ENCODE measurements around the gene ANKRD36C.
"Not testable (repeated sequence)": the region's sequence is repeated elsewhere in the genome, so short reads cannot be mapped to it uniquely, and the experiment has no call there.

Gene ANKRD36C

GRCh38 chr2:95991351-95992094, at the start of gene ANKRD36C:
Gene ANKRD36C, minus strand, starts transcription at chr2:95991824. Its CDS starts 116 bp downstream, at chr2:95991708.
- CTCF ChIA-PET = interaction anchor here (0.6 to 2.8 kb wide), 10 partner anchors 14 to 527 kb away, joined by 3 to 43 read pairs (median 4); partner anchors contain the start of gene ADRA2B
- POLR2A ChIA-PET = not testable (repeated sequence)
- peak; percentile 23 for DNase-seq (ENCODE audit: extremely low spot score)

DNA sequence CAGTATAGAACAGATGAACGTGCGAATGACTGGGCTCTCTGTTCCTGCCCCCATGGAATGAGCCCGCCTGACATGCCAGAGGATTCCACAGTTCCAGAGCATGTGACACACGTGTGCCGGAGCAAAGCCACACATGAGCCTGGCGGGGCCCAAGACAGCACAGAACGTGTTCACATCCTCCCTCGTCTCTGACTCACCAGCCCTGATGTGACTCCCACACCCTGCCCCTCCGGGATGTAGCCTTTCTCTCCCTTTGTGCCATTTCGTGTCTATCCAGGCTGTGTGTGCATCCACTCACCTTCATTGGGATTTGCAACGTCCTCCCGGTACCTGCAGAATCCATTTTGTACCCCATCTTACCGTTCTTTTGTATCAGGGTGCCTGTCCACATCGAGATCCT, 43.9 kb upstream of the ANKRD36C start:
- CTCF ChIA-PET; DNase-seq (ENCODE audit: extremely low spot score); POLR2A ChIA-PET: not testable (repeated sequence)

DNA sequence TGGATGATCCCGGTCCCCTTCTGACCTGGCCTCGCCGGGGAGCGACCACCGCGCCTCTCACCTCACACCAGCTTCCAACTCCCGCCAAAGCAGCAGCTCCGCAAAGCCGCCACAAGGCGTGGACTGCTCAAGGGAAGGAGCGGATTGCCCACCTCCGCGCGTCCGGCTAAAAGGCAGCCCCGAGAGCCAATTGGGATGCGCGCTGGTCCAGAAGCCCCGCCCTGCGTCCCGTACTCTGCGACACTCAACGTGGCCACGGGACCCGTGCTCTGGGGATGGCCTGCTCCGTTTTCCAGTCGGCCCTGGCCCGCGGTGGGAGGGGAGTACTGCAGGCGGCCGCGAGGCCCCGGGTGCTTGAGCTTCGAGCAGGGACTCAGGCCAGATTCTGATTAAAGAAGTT, 43.2 kb upstream of the ANKRD36C start, which contains the start of gene GPAT2:
Gene GPAT2, minus strand, starts transcription at position 125 of the 400 bp plus-strand sequence. CDS start 2,557 bp downstream, outside the sequence.
- DNase-seq (ENCODE audit: extremely low spot score); CTCF ChIA-PET; POLR2A ChIA-PET: not testable (repeated sequence)

- CTCF ChIA-PET = not testable (repeated sequence)
Measured at GRCh38 chr2:96033997-96034396, 42.4 kb upstream of the ANKRD36C start.

DNA sequence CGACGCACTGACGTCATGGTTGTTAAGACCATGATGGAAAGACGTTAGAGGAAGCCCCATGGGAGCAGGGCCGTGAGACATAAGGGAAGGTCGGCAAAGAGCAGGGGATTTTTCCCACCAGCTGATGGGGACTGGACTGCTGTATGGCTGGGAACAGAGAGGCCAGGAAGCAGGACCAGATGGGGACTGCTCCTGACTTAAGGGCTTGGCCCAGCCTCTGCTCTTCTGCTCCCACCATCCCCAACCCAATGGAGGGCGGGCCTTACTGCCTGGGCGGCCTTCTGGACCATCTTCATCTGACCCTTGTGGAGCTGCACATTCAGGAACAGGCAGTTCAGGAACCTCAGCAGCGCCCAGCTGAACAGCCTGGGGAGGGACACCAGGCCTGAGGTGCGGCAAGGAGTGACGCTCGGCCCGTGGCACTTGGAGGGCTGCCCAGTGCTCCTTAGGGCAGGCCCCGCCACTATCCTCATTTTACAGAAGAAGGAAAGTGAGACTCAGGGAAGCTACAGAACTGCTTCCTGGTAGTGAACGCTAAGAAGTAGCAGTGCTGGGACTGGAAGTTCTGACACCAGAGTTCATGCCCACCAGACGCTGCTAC, 36.2 kb upstream of the ANKRD36C start:
- DNase-seq (ENCODE audit: extremely low spot score); CTCF ChIA-PET; POLR2A ChIA-PET: not testable (repeated sequence)

More at GRCh38 chr2:96033997-96034396, 42.4 kb upstream of the ANKRD36C start:
- POLR2A ChIA-PET; DNase-seq (ENCODE audit: extremely low spot score): not testable (repeated sequence)

DNA sequence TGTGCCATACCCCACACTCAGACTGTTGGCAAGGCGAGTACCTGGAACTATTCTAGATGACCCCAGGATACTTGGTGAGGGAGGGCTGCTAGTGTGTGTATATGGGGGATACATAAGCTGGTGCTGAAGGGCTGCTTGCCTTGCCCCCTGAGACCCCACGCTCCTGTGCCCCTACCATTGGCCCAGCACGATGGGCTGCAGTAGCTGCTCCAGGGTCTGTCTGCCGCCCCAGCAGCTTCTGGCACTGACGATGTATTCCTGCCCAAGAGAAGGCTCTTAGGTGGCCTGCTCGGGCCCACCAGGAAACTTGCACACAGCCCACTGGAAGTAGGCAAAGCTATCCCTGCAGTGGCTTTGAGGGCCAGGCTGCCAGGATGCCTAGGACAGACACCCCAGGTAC, 34.1 kb upstream of the ANKRD36C start:
- CTCF ChIA-PET; DNase-seq (ENCODE audit: extremely low spot score); POLR2A ChIA-PET: not testable (repeated sequence)

DNA sequence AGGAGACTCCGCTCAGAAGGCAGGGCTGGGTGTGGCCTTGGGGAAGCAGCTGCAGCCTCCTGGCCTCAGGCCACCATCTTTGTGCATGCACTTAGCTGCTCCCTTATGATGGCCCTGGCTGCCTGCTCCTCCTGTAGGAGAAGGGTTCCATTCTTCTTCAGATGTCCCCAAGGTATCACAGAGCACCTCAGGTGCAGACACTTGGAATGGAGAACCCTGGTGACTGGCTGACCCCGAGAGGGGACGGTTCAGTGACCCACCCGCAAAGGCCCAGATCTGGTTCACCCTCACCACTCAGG, 33.5 kb upstream of the ANKRD36C start:
- TF ChIP-seq, protein P1, sequence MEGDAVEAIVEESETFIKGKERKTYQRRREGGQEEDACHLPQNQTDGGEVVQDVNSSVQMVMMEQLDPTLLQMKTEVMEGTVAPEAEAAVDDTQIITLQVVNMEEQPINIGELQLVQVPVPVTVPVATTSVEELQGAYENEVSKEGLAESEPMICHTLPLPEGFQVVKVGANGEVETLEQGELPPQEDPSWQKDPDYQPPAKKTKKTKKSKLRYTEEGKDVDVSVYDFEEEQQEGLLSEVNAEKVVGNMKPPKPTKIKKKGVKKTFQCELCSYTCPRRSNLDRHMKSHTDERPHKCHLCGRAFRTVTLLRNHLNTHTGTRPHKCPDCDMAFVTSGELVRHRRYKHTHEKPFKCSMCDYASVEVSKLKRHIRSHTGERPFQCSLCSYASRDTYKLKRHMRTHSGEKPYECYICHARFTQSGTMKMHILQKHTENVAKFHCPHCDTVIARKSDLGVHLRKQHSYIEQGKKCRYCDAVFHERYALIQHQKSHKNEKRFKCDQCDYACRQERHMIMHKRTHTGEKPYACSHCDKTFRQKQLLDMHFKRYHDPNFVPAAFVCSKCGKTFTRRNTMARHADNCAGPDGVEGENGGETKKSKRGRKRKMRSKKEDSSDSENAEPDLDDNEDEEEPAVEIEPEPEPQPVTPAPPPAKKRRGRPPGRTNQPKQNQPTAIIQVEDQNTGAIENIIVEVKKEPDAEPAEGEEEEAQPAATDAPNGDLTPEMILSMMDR (IDR thresholded peaks at IDR 0.05; ENCODE audit: control extremely low read depth, extremely low read depth, low read depth, missing control alignments) = no peak
- no peak for DNase-seq (ENCODE audit: extremely low spot score)
- POLR2A ChIA-PET = interaction anchor here (0.6 kb wide), 1 partner anchor 234 kb away, joined by 3 read pairs; no protein-coding TSS in a partner anchor
- CTCF ChIA-PET = interaction anchor here (1.2 to 3.3 kb wide), 2 partner anchors 149 to 382 kb away, joined by 3 to 16 read pairs; no protein-coding TSS in a partner anchor

DNA sequence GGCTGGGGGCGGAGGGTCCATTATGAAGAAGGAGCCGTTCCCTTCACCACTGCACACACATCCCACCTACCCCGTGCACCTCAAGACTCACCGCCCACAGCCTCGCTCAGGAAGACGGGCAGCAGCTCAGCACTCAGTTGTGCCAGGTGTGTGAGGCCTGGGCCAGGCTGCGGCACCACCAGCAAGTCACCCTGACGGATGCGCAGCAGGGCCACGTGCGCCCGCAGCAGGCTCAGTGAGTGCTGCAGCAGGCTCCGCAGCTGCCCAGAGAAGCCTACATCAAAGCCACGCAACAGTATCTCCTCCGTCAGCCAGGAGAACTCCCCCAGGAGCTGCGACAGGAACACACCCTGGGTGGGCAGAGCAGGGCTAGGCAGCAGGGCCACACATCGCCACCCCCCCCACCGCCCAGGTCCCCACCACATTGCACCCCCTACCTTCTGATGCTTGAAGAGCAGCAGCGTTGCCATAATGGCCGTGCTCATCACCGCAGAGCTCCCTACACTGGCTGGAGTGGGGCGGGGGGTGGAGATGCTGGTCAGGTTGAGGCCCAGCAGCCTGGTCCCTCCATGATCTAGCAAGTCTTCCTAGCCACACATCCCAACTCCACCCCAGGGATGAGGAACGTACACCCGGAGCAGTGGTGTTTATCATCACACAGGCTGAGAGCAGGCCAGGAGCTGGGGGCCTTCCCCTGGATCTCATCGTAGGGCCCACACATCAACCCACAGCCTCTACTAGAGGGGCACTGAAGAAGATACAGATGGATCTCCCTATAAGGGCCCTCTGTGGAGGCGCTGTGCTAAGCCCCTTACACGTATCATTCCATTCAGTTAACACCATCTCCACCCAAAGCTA, 32.9 kb upstream of the ANKRD36C start:
- POLR2A ChIA-PET = interaction anchor here (0.6 kb wide), 1 partner anchor 235 kb away, joined by 3 read pairs; no protein-coding TSS in a partner anchor
- TF ChIP-seq, protein P1 (IDR thresholded peaks at IDR 0.05; ENCODE audit: control extremely low read depth, extremely low read depth, low read depth, missing control alignments) = no peak
- CTCF ChIA-PET = interaction anchor here (1.2 to 3.3 kb wide), 2 partner anchors 150 to 382 kb away, joined by 3 to 16 read pairs; no protein-coding TSS in a partner anchor
- no peak for DNase-seq (ENCODE audit: extremely low spot score)

GRCh38 chr2:96023701-96024100, 32.1 kb upstream of the ANKRD36C start:
- DNase-seq (ENCODE audit: extremely low spot score); POLR2A ChIA-PET: not testable (repeated sequence)
- CTCF ChIA-PET = interaction anchor here (0.6 to 3.3 kb wide), 7 partner anchors 94 to 485 kb away, joined by 3 to 36 read pairs (median 6); partner anchors contain the start of gene ADRA2B

GRCh38 chr2:96022701-96023447, 31.2 kb upstream of the ANKRD36C start:
- CTCF ChIA-PET = interaction anchor here (0.6 to 3.3 kb wide), 28 partner anchors 9 to 531 kb away, joined by 3 to 36 read pairs (median 4); partner anchors contain the start of genes ADRA2B and NEURL3
- peak; percentile 80 for DNase-seq (ENCODE audit: extremely low spot score)
- TF ChIP-seq, protein P1 (IDR thresholded peaks at IDR 0.05; ENCODE audit: control extremely low read depth, extremely low read depth, low read depth, missing control alignments) = peak; percentile 91
- POLR2A ChIA-PET = not testable (repeated sequence)

DNA sequence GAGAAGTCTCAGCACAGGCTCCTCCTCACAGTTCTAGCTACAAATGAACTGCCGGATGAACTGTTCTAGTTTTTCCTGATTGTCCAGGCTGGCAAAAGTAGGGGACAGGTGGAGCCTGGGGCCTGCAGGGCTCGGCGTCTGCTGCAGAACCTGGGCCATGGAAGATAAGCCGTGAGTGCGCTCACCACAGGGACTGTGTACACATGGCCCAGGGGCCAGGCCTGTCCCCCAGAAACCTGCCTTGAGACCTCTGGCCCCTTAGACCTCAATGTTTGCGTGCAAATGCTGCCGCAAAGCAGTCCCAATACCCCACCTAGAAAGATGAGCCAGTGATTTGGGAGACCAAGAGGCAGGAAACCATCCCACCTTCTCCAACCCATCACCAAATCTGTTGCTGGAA, 30.5 kb upstream of the ANKRD36C start:
- DNase-seq (ENCODE audit: extremely low spot score); POLR2A ChIA-PET: not testable (repeated sequence)
- CTCF ChIA-PET = interaction anchor here (0.6 to 3.3 kb wide), 26 partner anchors 8 to 532 kb away, joined by 3 to 36 read pairs (median 4); partner anchors contain the start of genes ADRA2B and NEURL3

DNA sequence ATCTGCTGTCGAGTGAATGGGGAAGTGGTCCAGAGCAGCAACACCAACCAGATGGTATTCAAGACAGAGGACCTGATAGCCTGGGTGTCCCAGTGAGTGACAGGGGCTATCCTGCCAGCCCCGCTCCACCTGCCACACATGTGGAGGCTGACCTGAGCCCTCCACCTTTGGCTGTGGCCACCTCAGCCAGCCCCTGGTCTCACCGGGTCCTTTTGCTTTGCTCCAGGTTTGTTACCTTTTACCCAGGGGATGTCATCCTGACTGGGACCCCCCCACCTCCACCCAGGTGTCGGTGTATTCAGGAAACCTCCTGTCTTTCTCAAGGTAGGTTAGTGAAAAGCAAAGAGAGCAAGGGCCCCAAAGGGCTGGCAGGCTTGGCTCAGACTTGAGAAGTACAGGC, 29.5 kb upstream of the ANKRD36C start:
- CTCF ChIA-PET = interaction anchor here (2.7 kb wide), 1 partner anchor 96 kb away, joined by 36 read pairs; the partner anchor contains the start of gene ADRA2B
- POLR2A ChIA-PET; DNase-seq (ENCODE audit: extremely low spot score): not testable (repeated sequence)

All from GM10248 (cell line).